ENCODE results near the gene TAF7L.

DNA sequence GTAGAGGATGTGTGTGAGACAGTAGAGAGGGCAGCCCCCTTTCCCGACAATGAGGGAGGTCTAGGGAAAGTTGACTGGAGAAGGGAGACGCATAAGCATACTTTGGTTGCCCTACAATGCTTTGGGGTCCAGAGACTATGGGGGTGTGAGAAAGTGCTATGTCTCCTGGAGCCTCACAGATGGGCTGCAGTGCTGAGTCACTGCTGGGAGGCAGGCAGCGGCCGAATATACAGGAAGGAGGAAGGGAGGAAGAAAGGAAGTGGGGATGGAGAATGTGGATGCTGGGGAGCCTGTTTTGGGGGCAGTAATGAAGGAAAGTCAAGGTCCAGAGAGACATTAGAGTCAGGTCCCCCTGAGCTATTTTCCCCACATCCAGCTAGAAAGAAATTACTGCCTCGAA lies 58.8 kb downstream of the TAF7L start:
- TF ChIP-seq YY1 (IDR thresholded peaks at IDR 0.05; ENCODE audit: insufficient read depth, insufficient read length) (no peak), SUZ12 (IDR thresholded peaks at IDR 0.05; ENCODE audit: extremely low read depth, insufficient read depth, insufficient read length) (no peak), ZNF274 (IDR thresholded peaks at IDR 0.05; ENCODE audit: low read depth, low read length) (no peak)
